C4-2B (cell line): ENCODE data around the gene FHOD3.

Experiments
- H3K27ac ChIP-seq: fragments of 450-650 bp; 2 replicates; pipeline ENCODE4 v1.5.1; 2017
- ZFX ChIP-seq: fragments of 450-650 bp; IDR thresholded peaks from 2 replicates; pipeline ENCODE4 v1.6.1; 2017
- TF ChIP-seq, protein P1 (sequence below): fragments of 450-650 bp; conservative IDR thresholded peaks from 2 replicates; pipeline ENCODE4 v1.5.1; 2017; ENCODE audit warnings: mild to moderate bottlenecking

The FHOD3 gene

GRCh38 chr18:36419900-36420531, 122.5 kb downstream of the FHOD3 start:
- TF ChIP-seq, protein P1, sequence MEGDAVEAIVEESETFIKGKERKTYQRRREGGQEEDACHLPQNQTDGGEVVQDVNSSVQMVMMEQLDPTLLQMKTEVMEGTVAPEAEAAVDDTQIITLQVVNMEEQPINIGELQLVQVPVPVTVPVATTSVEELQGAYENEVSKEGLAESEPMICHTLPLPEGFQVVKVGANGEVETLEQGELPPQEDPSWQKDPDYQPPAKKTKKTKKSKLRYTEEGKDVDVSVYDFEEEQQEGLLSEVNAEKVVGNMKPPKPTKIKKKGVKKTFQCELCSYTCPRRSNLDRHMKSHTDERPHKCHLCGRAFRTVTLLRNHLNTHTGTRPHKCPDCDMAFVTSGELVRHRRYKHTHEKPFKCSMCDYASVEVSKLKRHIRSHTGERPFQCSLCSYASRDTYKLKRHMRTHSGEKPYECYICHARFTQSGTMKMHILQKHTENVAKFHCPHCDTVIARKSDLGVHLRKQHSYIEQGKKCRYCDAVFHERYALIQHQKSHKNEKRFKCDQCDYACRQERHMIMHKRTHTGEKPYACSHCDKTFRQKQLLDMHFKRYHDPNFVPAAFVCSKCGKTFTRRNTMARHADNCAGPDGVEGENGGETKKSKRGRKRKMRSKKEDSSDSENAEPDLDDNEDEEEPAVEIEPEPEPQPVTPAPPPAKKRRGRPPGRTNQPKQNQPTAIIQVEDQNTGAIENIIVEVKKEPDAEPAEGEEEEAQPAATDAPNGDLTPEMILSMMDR, result peak; percentile 19
- TF ChIP-seq ZFX, result no peak
- H3K27ac ChIP-seq, result no peak overlapping the region

GRCh38 chr18:36420826-36421225, 123.3 kb downstream of the FHOD3 start:
- H3K27ac ChIP-seq, result no peak overlapping the region
- TF ChIP-seq, protein P1, result no peak
- no peak for TF ChIP-seq ZFX

DNA sequence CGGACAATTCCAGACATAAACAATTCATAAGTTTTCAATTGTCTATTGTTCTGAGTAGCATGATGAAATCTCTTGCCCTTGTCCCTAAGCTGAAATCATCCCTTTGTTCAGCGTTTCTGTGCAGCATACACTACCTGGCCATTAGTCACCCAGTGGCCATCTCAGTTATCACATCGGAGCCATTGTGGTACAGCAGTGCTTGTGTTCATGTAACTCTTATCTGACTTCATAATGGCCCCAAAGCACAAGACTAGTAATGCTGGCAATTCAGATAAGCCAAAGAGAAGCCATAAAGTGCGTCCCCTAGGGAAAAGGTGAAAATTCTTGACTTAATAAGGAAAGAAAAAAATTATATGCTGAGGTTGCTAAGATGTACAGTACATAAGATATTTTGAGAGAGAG, 127.2 kb downstream of the FHOD3 start:
- no peak overlapping the region for H3K27ac ChIP-seq
- TF ChIP-seq, protein P1, result peak; percentile 17
- TF ChIP-seq ZFX, result no peak

- no peak overlapping the region for H3K27ac ChIP-seq
- TF ChIP-seq ZFX, result no peak
- TF ChIP-seq, protein P1, result no peak
These were observed 129.9 kb downstream of the FHOD3 start for GRCh38 chr18:36427369-36427768.

- H3K27ac ChIP-seq, result no peak overlapping the region
- no peak for TF ChIP-seq ZFX
- TF ChIP-seq, protein P1, result no peak
These were observed 130.3 kb downstream of the FHOD3 start for GRCh38 chr18:36427831-36428230.

GRCh38 chr18:36428431-36429029, 131.0 kb downstream of the FHOD3 start:
- TF ChIP-seq, protein P1, result no peak
- no peak for TF ChIP-seq ZFX
- H3K27ac ChIP-seq, result no peak overlapping the region

DNA sequence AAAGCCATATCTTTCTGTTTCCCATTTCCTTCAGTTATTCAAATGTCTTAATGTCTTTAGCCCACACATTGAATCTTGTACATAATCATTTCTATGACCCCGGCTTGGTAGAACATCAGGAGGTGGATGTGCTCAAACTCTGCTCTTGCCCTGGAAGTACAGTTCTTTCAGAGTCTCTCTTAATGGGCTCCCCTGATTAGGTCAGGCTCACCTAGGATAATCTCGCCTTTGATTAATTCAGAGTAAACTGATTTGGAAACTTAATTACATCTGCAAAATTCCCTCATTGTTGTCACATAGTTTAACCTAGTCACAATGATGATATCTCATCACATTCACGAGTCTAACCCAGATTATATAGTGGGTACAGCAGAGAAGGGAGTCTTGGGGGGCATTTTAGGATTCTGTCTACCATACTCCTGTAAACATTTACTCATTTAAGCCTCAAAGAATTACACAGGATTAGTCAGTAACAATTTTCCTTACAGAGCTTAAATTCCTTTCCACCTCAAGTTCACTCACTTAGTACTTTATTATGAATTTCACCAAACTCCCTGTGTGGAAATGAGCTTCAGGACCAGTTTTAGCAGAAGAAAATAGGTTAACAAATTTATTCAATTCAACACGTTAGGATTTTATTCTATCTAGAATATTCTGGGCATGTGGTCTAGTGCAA, 135.5 kb downstream of the FHOD3 start:
- TF ChIP-seq, protein P1, result no peak
- TF ChIP-seq ZFX, result no peak
- H3K27ac ChIP-seq, result no peak overlapping the region
